K562 (cell line): ENCODE data around the gene PINK1. TPM values are rescaled to one million over a fixed set of nuclear protein-coding genes. Genes with fewer than 3 reads are reported as not detected.

Experiments
- ESRRB ChIP-seq: fragments of 250-450 bp; sonication (Bioruptor Pico); IDR thresholded peaks from 2 replicates; pipeline ENCODE4 v1.5.0; 2020; ENCODE audit warnings: mild to moderate bottlenecking, moderate library complexity, borderline replicate concordance
- FOXJ2 ChIP-seq: fragments of 200-800 bp; sonication (Bioruptor generic); IDR thresholded peaks from 2 replicates; pipeline ENCODE4 v1.6.1; 2016; ENCODE audit warnings: missing genetic modification characterization, missing compliant biosample characterization
- GATA2 ChIP-seq: sonication (generic); formaldehyde crosslinking; IDR thresholded peaks from 2 replicates; pipeline ENCODE4 v1.4.0; 2020; ENCODE audit warnings: mild to moderate bottlenecking, missing genetic modification reagents
- HEY1 ChIP-seq: fragments of 250-450 bp; sonication (Bioruptor Pico); IDR thresholded peaks from 2 replicates; pipeline ENCODE4 v1.5.0; 2020; ENCODE audit warnings: mild to moderate bottlenecking, moderate library complexity, borderline replicate concordance
- MXI1 ChIP-seq: IDR thresholded peaks from 2 replicates; pipeline ENCODE4 v1.6.1; 2011; ENCODE audit warnings: low read depth, mild to moderate bottlenecking, improper control_type of control experiment, low read length
- NBN ChIP-seq: fragments of 450-650 bp; IDR thresholded peaks from 2 replicates; pipeline ENCODE4 v1.6.1; 2016; ENCODE audit warnings: low read depth, mild to moderate bottlenecking
- PHB ChIP-seq: fragments of 250-450 bp; sonication (Bioruptor Pico); IDR thresholded peaks from 2 replicates; pipeline ENCODE4 v1.5.0; 2021
- ZBTB7A ChIP-seq: IDR thresholded peaks from 2 replicates; pipeline ENCODE4 v1.6.1; 2011; ENCODE audit warnings: low read depth, mild to moderate bottlenecking, low read length, moderate library complexity, borderline replicate concordance; ENCODE audit not compliant: control insufficient read depth
- ZFP1 ChIP-seq: fragments of 450-650 bp; formaldehyde crosslinking; IDR thresholded peaks from 2 replicates; pipeline ENCODE4 v1.4.0; 2020; ENCODE audit warnings: mild to moderate bottlenecking, mixed read lengths
- ZNF263 ChIP-seq: sonication (generic); formaldehyde crosslinking; IDR thresholded peaks from 2 replicates; pipeline ENCODE4 v1.8.0; 2022; ENCODE audit warnings: mild to moderate bottlenecking, missing genetic modification reagents, borderline replicate concordance
- ZNF444 ChIP-seq: fragments of 250-450 bp; sonication (Bioruptor Pico); IDR thresholded peaks from 2 replicates; pipeline ENCODE4 v1.4.0; 2020; ENCODE audit warnings: mild to moderate bottlenecking, moderate library complexity
- ZNF584 ChIP-seq: fragments of 200-800 bp; sonication (Bioruptor generic); IDR thresholded peaks from 2 replicates; pipeline ENCODE4 v1.6.1; 2016; ENCODE audit warnings: low read depth, mild to moderate bottlenecking, missing genetic modification characterization, missing compliant biosample characterization
- ZNF766 ChIP-seq: fragments of 200-800 bp; sonication (Bioruptor generic); conservative IDR thresholded peaks from 2 replicates; pipeline ENCODE4 v1.6.1; 2016; ENCODE audit warnings: missing genetic modification characterization, missing compliant biosample characterization
- ZNF77 ChIP-seq: fragments of 250-450 bp; sonication (Bioruptor Pico); IDR thresholded peaks from 2 replicates; pipeline ENCODE4 v1.5.0; 2020
- polyA plus RNA-seq, 8 experiments: library from polyadenylated mRNA; depleted of rRNA in 4 of 8; stranded (reverse) in 5 of 8; unstranded in 3 of 8; fragments of >200 nt; fragmentation: Nextera tagmentation in 2 of 8; fragmentation: Illumina TruSeq in 1 of 8; extraction: Ambion mirVana in 2 of 8; extraction: Trizol in 1 of 8; gene quantifications; 2 replicates each; pipeline versions ENCODE4 v1.2.1 to v1.2.3, GENCODE V29; 2011 to 2014; ENCODE audit warnings: inconsistent platforms in 1 of 8, missing spikeins in 1 of 8
- total RNA-seq, 7 experiments: library from RNA; depleted of rRNA in 6 of 7; stranded (reverse); fragments of >200 nt in 6 of 7; fragmentation: Illumina TruSeq in 2 of 7; extraction: Trizol in 2 of 7; gene quantifications; 2 replicates each; pipeline versions ENCODE4 v1.2.1 to v1.2.3, GENCODE V29; 2011 to 2021; ENCODE audit warnings: low replicate concordance in 1 of 7
- TF ChIP-seq, protein P1 (sequence below): sonication (generic); formaldehyde crosslinking; IDR thresholded peaks from 2 replicates; pipeline ENCODE4 v1.9.0; 2022; ENCODE audit warnings: mild to moderate bottlenecking, missing genetic modification reagents
- TF ChIP-seq, protein P2 (sequence below): IDR thresholded peaks from 2 replicates; pipeline ENCODE4 v1.6.1; 2012; ENCODE audit warnings: low read depth, low read length, improper control_type of control experiment, borderline replicate concordance
- TF ChIP-seq, protein P3 (sequence below): fragments of 250-450 bp; sonication (Bioruptor Pico); IDR thresholded peaks from 2 replicates; pipeline ENCODE4 v1.8.0; 2022; ENCODE audit warnings: inconsistent platforms, mild to moderate bottlenecking, moderate library complexity, borderline replicate concordance
- TF ChIP-seq, protein P4 (sequence below): fragments of 450-650 bp; IDR thresholded peaks from 2 replicates; pipeline ENCODE4 v1.7.0; 2016; ENCODE audit warnings: borderline replicate concordance
- TF ChIP-seq, protein P5 (sequence below): fragments of 250-450 bp; sonication (Bioruptor Pico); IDR thresholded peaks from 2 replicates; pipeline ENCODE4 v1.5.0; 2020; ENCODE audit warnings: mild to moderate bottlenecking
- TF ChIP-seq, protein P6 (sequence below): fragments of 250-450 bp; sonication (Bioruptor Pico); IDR thresholded peaks from 2 replicates; pipeline ENCODE4 v1.5.0; 2021

PINK1 gene
- total and polyA plus RNA-seq, 9 of the 15 experiments (the other 6 are each of a cell fraction or from before 2014, with no cell fraction given) = 1.5 to 11.3 (median 6.8) TPM

DNA sequence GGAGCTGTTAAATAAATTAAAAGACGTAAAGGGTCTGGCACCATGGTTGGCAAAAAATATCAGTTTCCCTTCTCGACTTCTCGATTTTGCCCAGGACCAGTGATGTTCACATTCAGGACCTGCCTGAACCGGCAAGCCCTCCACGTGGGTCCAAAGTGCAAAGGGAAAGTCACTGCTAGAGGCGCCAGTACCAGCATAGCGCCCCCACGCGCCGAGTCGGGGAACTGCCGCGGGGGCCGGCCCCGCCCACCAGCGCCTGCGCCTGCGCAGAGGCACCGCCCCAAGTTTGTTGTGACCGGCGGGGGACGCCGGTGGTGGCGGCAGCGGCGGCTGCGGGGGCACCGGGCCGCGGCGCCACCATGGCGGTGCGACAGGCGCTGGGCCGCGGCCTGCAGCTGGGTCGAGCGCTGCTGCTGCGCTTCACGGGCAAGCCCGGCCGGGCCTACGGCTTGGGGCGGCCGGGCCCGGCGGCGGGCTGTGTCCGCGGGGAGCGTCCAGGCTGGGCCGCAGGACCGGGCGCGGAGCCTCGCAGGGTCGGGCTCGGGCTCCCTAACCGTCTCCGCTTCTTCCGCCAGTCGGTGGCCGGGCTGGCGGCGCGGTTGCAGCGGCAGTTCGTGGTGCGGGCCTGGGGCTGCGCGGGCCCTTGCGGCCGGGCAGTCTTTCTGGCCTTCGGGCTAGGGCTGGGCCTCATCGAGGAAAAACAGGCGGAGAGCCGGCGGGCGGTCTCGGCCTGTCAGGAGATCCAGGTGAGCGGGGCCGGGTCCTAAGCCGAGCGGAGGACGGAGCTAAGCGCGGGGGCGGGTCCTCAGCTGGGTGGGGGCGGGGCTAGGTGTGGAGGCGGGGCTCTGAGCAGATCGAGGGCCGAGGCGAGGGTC, at the start of gene PINK1 (continued):
- TF ChIP-seq, protein P1, sequence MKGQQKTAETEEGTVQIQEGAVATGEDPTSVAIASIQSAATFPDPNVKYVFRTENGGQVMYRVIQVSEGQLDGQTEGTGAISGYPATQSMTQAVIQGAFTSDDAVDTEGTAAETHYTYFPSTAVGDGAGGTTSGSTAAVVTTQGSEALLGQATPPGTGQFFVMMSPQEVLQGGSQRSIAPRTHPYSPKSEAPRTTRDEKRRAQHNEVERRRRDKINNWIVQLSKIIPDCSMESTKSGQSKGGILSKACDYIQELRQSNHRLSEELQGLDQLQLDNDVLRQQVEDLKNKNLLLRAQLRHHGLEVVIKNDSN (CRISPR knock-in tag) = peak; percentile 84
- TF ChIP-seq, protein P2, sequence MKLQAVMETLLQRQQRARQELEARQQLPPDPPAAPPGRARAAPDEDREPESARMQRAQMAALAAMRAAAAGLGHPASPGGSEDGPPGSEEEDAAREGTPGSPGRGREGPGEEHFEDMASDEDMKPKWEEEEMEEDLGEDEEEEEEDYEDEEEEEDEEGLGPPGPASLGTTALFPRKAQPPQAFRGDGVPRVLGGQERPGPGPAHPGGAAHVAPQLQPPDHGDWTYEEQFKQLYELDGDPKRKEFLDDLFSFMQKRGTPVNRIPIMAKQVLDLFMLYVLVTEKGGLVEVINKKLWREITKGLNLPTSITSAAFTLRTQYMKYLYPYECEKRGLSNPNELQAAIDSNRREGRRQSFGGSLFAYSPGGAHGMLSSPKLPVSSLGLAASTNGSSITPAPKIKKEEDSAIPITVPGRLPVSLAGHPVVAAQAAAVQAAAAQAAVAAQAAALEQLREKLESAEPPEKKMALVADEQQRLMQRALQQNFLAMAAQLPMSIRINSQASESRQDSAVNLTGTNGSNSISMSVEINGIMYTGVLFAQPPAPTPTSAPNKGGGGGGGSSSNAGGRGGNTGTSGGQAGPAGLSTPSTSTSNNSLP = no peak
- TF ChIP-seq MXI1 (peak; percentile 53; the same call in 1 of the 2 replicates), FOXJ2 (no peak), GATA2 (CRISPR knock-in tag) (no peak), HEY1 (CRISPR knock-in tag) (no peak), ESRRB (CRISPR knock-in tag) (no peak), ZBTB7A (no peak), ZNF766 (peak; percentile 72; the same call in 1 of the 2 replicates), ZNF584 (CRISPR knock-in tag) (no peak), ZFP1 (CRISPR knock-in tag) (no peak), ZNF77 (no peak), PHB (CRISPR knock-in tag) (no peak), ZNF263 (CRISPR knock-in tag) (no peak), ZNF444 (CRISPR knock-in tag) (no peak), NBN (no peak)
- TF ChIP-seq, protein P3, sequence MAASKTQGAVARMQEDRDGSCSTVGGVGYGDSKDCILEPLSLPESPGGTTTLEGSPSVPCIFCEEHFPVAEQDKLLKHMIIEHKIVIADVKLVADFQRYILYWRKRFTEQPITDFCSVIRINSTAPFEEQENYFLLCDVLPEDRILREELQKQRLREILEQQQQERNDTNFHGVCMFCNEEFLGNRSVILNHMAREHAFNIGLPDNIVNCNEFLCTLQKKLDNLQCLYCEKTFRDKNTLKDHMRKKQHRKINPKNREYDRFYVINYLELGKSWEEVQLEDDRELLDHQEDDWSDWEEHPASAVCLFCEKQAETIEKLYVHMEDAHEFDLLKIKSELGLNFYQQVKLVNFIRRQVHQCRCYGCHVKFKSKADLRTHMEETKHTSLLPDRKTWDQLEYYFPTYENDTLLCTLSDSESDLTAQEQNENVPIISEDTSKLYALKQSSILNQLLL (CRISPR knock-in tag) = no peak
- TF ChIP-seq, protein P4, sequence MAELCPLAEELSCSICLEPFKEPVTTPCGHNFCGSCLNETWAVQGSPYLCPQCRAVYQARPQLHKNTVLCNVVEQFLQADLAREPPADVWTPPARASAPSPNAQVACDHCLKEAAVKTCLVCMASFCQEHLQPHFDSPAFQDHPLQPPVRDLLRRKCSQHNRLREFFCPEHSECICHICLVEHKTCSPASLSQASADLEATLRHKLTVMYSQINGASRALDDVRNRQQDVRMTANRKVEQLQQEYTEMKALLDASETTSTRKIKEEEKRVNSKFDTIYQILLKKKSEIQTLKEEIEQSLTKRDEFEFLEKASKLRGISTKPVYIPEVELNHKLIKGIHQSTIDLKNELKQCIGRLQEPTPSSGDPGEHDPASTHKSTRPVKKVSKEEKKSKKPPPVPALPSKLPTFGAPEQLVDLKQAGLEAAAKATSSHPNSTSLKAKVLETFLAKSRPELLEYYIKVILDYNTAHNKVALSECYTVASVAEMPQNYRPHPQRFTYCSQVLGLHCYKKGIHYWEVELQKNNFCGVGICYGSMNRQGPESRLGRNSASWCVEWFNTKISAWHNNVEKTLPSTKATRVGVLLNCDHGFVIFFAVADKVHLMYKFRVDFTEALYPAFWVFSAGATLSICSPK = no peak
- TF ChIP-seq, protein P5, sequence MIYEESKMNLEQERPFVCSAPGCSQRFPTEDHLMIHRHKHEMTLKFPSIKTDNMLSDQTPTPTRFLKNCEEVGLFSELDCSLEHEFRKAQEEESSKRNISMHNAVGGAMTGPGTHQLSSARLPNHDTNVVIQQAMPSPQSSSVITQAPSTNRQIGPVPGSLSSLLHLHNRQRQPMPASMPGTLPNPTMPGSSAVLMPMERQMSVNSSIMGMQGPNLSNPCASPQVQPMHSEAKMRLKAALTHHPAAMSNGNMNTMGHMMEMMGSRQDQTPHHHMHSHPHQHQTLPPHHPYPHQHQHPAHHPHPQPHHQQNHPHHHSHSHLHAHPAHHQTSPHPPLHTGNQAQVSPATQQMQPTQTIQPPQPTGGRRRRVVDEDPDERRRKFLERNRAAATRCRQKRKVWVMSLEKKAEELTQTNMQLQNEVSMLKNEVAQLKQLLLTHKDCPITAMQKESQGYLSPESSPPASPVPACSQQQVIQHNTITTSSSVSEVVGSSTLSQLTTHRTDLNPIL (CRISPR knock-in tag) = no peak
- TF ChIP-seq, protein P6, sequence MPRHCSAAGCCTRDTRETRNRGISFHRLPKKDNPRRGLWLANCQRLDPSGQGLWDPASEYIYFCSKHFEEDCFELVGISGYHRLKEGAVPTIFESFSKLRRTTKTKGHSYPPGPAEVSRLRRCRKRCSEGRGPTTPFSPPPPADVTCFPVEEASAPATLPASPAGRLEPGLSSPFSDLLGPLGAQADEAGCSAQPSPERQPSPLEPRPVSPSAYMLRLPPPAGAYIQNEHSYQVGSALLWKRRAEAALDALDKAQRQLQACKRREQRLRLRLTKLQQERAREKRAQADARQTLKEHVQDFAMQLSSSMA (CRISPR knock-in tag) = 0 out of 2 replicates have a peak, but pooled peaks have one; percentile 79
